ELR (cell line): ENCODE results near the gene SLC44A2.

Source experiments
- DNase-seq: peaks from one replicate; pipeline ENCODE4 v3.0.0-alpha.2; 2015; ENCODE audit warnings: low read depth

The SLC44A2 gene

GRCh38 chr19:10625003-10625761 is at the start of gene SLC44A2:
SLC44A2 (plus strand) TSS chr19:10625553; CDS start chr19:10625634, 81 bp downstream.
- peak; percentile 67 for DNase-seq

- no peak for DNase-seq
Measured at GRCh38 chr19:10577951-10578350, 47.4 kb upstream of the SLC44A2 start.

- peak; percentile 96 for DNase-seq
Measured at GRCh38 chr19:10580979-10581631, 44.2 kb upstream of the SLC44A2 start.

DNA sequence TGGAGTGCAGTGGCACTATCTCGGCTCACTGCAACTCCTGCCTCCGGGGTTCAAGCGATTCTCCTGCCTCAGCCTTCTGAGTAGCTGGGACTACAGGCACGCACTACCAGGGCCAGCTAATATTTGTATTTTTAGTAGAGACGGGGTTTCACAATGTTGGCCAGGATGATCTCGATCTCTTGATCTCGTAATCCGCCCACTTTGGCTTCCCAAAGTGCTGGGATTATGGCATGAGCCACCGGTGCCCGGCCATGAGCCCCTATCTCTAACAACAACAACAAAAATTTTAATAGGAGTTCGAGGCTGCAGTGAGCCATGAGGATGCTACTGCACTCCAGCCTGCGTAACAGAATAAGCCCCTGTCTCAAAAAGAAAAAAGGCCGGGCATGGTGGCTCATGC is 43.3 kb upstream of the SLC44A2 start:
- no peak for DNase-seq

GRCh38 chr19:10583036-10583776 is 42.1 kb upstream of the SLC44A2 start:
- DNase-seq, result peak; percentile 32

GRCh38 chr19:10586396-10586795 is 39.0 kb upstream of the SLC44A2 start:
- DNase-seq, result no peak

DNA sequence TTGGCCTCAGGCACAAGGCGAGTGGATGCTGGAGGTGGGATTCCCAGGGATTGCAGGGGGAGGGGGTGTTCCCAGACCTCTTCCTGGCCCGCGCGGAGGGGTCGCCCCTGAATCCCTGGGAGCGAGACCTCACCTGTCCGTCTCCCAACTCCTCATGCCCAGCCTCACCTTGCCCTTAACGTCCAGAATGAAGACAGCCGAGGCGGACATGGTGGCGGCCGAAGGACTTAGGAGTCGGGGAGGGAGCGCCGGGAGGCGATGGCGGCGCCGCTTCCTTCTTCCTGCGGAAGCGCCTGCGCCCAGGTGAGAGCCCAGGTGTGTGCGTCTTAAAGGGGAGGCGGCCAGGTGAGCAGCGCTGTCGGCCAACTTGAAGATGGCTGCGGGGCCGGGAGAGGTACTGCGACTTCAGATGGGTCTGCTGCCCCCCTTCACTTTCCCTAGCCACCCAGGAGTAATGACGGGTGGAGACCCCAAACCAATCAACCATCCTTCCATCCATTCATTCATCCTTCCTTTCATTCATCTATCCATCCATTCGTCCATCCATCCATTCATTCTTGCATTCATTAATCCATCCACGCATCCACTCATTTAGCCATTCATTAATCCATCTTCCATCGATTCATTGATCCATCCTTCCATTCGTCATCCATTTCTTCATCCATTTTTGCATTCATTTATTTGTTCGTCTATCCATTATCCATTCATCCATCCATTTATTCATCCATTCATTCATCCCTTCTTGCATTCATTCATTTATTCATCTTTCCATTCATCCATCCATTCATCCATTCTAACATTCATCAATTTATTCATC is 38.1 kb upstream of the SLC44A2 start, which contains the start of gene AP1M2:
Gene AP1M2 (minus strand): TSS at position 291 of the 817 bp plus-strand sequence. CDS start 81 bp downstream, at position 210.
- DNase-seq, result no peak

DNA sequence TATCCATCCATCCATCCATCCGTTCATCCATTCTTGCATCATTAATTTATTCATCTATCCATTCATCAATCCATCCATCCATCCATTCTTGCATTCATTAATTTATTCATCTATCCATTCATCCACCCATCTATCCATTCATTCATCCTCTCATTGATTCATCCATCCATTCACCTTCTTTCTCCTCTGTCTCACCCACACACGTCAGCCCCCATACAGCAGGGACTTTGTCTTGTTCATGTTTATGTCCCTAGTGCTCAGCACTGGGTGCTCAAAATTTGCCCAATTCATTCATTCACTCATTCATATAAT is 37.6 kb upstream of the SLC44A2 start:
- DNase-seq, result no peak

DNA sequence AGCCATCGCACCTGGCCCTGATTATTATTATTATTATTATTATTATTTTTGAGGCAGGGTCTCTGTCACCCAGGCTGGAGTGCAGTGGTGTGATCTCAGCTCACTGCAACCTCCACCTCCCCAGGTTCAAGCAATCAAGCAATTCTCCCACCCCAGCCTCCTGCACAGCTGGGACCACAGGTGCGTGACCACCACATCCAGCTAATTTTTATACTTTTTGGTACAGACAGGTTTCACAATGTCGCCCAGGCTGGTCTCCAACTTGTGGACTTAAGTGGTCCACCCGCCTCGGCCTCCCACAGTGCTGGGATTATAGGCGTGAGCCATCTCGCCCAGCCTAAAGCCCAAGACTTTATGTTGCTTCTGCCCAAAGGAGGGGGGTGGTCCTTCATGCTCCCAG is 32.2 kb upstream of the SLC44A2 start:
- DNase-seq, result no peak

- DNase-seq, result no peak
Measured at GRCh38 chr19:10593820-10594637, 31.3 kb upstream of the SLC44A2 start.

DNA sequence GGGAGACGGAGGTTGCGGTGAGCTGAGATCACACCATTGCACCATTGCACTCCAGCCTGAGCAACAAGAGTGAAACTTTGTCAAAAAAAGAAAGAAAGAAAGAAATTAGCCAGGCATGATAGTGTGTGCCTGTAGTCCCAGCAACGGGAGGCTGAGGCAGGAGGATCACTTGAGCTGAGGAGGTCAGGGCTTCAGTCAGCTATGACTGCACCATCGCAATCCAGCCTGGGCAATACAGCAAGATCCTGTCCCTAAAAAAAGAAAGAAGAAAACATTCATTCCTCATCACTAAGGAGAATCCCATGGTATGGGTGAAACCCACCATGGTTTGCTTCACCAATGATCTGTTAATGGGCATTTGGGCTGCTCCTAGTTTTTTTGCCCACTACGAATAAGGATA is 25.2 kb upstream of the SLC44A2 start:
- no peak for DNase-seq

- no peak for DNase-seq
Measured at GRCh38 chr19:10601999-10602329, 23.4 kb upstream of the SLC44A2 start.

DNA sequence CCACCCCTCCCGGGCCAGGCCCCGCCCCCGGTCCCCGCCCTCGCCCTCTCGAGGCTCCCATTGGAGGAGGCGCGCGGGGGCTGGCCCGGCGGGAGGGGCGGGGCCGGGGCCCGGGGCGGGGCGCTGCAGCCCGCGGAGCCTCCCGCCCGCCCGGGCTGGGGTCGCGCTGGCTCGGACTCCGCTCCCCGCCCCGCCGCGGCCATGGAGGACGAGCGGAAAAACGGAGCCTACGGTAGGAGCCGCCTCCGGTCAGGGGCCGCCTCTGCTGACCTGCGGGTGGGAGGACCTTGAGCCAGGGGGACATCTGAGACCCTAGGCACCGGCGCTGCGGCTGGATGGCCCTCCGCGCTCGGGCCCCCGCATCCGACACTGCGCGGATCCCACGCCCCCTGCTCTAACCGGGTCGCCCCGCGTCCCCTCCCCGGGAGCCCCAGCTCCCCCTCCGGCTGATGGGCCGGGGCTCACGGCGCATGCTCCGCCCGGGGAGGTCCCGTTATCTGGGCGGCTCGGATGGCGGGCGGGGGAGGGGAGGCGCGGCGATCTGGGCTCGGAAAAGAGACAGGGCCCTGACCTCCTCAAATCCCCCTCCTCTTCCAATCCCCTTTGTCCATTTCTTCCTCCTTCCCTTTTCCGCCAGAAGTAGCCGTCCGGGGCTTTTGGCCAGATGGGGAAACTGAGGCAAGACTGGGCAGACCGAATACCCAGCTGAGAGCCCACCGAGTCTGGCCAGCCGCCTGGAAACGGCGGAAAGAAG is 22.8 kb upstream of the SLC44A2 start:
- peak; percentile 81 for DNase-seq

GRCh38 chr19:10603084-10603872 is 22.1 kb upstream of the SLC44A2 start:
- DNase-seq, result peak; percentile 45

DNA sequence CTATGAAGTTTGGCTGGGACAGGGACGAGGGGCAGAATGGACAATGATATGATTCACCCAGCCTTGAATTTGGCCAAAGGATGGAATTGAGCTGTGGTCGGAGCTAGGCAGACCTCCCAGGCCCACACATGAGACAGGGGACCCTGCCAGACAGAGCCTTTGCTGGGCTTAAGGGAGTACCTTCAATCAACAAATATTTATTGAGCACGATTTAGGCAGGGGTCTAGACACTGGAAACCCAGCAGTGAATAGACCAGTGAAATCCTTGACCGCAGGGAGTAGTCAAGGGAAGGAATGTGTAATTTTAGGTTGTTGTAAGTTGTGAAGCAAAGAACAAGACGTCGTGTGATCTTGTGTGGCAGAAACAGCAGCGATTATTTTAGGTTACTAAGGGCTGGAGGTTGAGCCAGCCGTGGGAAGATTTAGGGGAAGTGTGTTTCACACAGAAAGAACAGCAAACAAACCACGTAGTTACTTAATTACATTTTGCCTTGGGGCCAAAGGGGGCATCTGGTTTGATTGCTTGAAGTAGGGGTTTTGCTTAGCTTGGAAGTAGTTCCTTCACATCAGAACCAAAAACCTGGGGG is 21.4 kb upstream of the SLC44A2 start:
- no peak for DNase-seq

GRCh38 chr19:10604460-10604980 is 20.8 kb upstream of the SLC44A2 start:
- DNase-seq, result peak; percentile 37

DNA sequence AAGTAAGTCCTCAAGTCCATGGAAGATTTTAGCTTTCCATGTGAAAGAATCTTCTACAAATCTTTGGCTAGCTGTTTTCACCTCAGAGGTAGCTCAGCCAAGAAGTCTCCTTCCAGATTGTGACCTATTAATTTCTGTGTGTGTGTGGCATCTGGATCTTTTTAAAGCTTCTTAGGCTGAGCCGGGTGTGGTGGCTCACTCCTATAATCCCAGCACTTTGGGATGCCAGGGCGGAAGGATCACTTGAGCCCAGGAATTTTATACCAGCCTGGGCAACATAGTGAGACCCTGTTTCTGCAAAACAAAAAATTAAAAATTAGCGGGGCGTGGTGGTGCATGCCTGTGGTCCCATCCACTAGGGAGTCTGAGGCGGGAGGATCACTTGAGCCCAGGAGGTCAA is 13.4 kb upstream of the SLC44A2 start:
- DNase-seq, result no peak

GRCh38 chr19:10612499-10613119 is 12.7 kb upstream of the SLC44A2 start:
- DNase-seq, result no peak
